Neural cell (in vitro differentiated cells): ENCODE results near the gene LPIN1.

ENCODE experiments used
- EP300 ChIP-seq: fragments of 450-650 bp; conservative IDR thresholded peaks from 2 replicates; pipeline ENCODE4 v1.6.1; 2014; ENCODE audit warnings: antibody characterized with exemption, mild to moderate bottlenecking, moderate library complexity; ENCODE audit not compliant: poor library complexity, severe bottlenecking
- POLR2AphosphoS5 ChIP-seq: IDR thresholded peaks from 2 replicates; pipeline ENCODE4 v1.6.1; 2012
- RAD21 ChIP-seq: fragments of 450-650 bp; conservative IDR thresholded peaks from 2 replicates; pipeline ENCODE4 v1.6.1; 2014; ENCODE audit warnings: antibody characterized with exemption, mild to moderate bottlenecking, moderate library complexity
- SMC3 ChIP-seq: fragments of 450-650 bp; conservative IDR thresholded peaks from 2 replicates; pipeline ENCODE4 v1.6.1; 2014; ENCODE audit warnings: antibody characterized with exemption, mild to moderate bottlenecking, moderate library complexity; ENCODE audit not compliant: poor library complexity
- TAF1 ChIP-seq: IDR thresholded peaks from 2 replicates; pipeline ENCODE4 v1.6.1; 2012; ENCODE audit warnings: low read depth
- TF ChIP-seq, protein P1 (sequence below): fragments of 450-650 bp; IDR thresholded peaks from 2 replicates; pipeline ENCODE4 v1.5.1; 2014; ENCODE audit warnings: antibody characterized with exemption, mild to moderate bottlenecking, moderate library complexity; ENCODE audit not compliant: poor library complexity, severe bottlenecking
- TF ChIP-seq, protein P2 (sequence below): IDR thresholded peaks from 2 replicates; pipeline ENCODE4 v1.6.1; 2012; ENCODE audit warnings: borderline replicate concordance

DNA sequence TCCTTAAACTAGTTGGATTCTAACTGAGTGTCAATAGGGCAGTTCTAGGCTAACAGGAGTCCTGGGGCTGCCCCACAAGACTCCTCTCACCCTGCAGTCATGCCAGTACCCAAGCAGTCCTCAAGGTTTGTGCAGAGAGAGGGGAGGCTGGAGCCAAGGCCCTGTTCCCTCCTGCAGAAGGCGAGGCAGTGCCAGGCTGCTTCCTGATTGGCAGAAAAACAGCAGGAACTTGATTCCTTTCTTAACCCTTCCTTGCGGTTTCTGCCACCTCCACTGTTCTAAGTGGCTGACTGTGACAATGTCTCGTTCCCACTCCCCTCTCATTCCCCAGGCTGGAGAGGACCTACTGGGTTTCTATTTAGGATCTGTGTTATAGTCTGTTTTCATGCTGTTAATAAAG lies 75.3 kb downstream of the LPIN1 start:
- TF ChIP-seq, protein P1, sequence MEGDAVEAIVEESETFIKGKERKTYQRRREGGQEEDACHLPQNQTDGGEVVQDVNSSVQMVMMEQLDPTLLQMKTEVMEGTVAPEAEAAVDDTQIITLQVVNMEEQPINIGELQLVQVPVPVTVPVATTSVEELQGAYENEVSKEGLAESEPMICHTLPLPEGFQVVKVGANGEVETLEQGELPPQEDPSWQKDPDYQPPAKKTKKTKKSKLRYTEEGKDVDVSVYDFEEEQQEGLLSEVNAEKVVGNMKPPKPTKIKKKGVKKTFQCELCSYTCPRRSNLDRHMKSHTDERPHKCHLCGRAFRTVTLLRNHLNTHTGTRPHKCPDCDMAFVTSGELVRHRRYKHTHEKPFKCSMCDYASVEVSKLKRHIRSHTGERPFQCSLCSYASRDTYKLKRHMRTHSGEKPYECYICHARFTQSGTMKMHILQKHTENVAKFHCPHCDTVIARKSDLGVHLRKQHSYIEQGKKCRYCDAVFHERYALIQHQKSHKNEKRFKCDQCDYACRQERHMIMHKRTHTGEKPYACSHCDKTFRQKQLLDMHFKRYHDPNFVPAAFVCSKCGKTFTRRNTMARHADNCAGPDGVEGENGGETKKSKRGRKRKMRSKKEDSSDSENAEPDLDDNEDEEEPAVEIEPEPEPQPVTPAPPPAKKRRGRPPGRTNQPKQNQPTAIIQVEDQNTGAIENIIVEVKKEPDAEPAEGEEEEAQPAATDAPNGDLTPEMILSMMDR: no peak
- TF ChIP-seq EP300 (no peak), RAD21 (no peak), TAF1 (no peak), SMC3 (no peak), POLR2AphosphoS5 (no peak)
- TF ChIP-seq, protein P2, sequence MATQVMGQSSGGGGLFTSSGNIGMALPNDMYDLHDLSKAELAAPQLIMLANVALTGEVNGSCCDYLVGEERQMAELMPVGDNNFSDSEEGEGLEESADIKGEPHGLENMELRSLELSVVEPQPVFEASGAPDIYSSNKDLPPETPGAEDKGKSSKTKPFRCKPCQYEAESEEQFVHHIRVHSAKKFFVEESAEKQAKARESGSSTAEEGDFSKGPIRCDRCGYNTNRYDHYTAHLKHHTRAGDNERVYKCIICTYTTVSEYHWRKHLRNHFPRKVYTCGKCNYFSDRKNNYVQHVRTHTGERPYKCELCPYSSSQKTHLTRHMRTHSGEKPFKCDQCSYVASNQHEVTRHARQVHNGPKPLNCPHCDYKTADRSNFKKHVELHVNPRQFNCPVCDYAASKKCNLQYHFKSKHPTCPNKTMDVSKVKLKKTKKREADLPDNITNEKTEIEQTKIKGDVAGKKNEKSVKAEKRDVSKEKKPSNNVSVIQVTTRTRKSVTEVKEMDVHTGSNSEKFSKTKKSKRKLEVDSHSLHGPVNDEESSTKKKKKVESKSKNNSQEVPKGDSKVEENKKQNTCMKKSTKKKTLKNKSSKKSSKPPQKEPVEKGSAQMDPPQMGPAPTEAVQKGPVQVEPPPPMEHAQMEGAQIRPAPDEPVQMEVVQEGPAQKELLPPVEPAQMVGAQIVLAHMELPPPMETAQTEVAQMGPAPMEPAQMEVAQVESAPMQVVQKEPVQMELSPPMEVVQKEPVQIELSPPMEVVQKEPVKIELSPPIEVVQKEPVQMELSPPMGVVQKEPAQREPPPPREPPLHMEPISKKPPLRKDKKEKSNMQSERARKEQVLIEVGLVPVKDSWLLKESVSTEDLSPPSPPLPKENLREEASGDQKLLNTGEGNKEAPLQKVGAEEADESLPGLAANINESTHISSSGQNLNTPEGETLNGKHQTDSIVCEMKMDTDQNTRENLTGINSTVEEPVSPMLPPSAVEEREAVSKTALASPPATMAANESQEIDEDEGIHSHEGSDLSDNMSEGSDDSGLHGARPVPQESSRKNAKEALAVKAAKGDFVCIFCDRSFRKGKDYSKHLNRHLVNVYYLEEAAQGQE: no peak
